Putamen (tissue), 1 donor: ENCODE measurements around the gene CLDN12.
A peak's percentile ranks its signal among the peaks of the same experiment; 100 is the strongest.
"Not testable (repeated sequence)": the region's sequence is repeated elsewhere in the genome, so short reads cannot be mapped to it uniquely, and the experiment has no call there.

Experiments
- DNase-seq: peaks from one replicate; pipeline ENCODE4 v3.0.0-alpha.2; 2016; ENCODE audit warnings: low spot score

CLDN12 gene

GRCh38 chr7:90433221-90433620, 30.0 kb downstream of the CLDN12 start:
- DNase-seq, result no peak

GRCh38 chr7:90445633-90446032, 42.4 kb downstream of the CLDN12 start:
- DNase-seq, result no peak

GRCh38 chr7:90446137-90446899, 43.1 kb downstream of the CLDN12 start:
- no peak for DNase-seq

GRCh38 chr7:90453259-90453891, 50.1 kb downstream of the CLDN12 start:
- no peak for DNase-seq

GRCh38 chr7:90453931-90454330, 50.7 kb downstream of the CLDN12 start:
- DNase-seq, result no peak

GRCh38 chr7:90455163-90456030, 52.1 kb downstream of the CLDN12 start:
- DNase-seq, result peak; percentile 33

GRCh38 chr7:90458104-90458503, 54.8 kb downstream of the CLDN12 start:
- no peak for DNase-seq

- DNase-seq, result no peak
Observed at GRCh38 chr7:90459888-90460287, 56.6 kb downstream of the CLDN12 start.

- no peak for DNase-seq
Observed at GRCh38 chr7:90461219-90461618, 58.0 kb downstream of the CLDN12 start.

GRCh38 chr7:90463151-90463628, 59.9 kb downstream of the CLDN12 start:
- not testable (repeated sequence) for DNase-seq
